Omental fat pad (tissue), 4 donors: ENCODE data around the gene JMJD6. TPM values are rescaled to one million over a fixed set of nuclear protein-coding genes. Genes with fewer than 3 reads are reported as not detected.
"Not testable (repeated sequence)": the region's sequence is repeated elsewhere in the genome, so short reads cannot be mapped to it uniquely, and the experiment has no call there.

Source experiments
- ATAC-seq: fragments of 150-250 bp; one replicate; pipeline ENCODE4 v1.9.1; 2016; ENCODE audit warnings: mild to moderate bottlenecking, moderate library complexity; ENCODE audit not compliant: low FRiP score
- DNase-seq: peaks from one replicate; pipeline ENCODE4 v3.0.0-alpha.2; 2019; ENCODE audit warnings: low spot score
- total RNA-seq, 4 donors: library from RNA; depleted of rRNA; stranded (reverse); fragments of >200 nt; gene quantifications; one replicate each; pipeline ENCODE4 v1.1.0, GENCODE V29; 2016
- TF ChIP-seq, protein P1 (sequence below), 3 donors: fragments of 450-650 bp; IDR thresholded peaks; one replicate each; pipeline ENCODE4 v1.5.1; 2016 to 2017; ENCODE audit warnings: antibody characterized with exemption in 3 of 3, mild to moderate bottlenecking in 3 of 3, moderate library complexity in 2 of 3

Gene JMJD6
- total RNA-seq, 4 donors from 2014 or later = 17.7 to 40.4 (median 30.4) TPM

DNA sequence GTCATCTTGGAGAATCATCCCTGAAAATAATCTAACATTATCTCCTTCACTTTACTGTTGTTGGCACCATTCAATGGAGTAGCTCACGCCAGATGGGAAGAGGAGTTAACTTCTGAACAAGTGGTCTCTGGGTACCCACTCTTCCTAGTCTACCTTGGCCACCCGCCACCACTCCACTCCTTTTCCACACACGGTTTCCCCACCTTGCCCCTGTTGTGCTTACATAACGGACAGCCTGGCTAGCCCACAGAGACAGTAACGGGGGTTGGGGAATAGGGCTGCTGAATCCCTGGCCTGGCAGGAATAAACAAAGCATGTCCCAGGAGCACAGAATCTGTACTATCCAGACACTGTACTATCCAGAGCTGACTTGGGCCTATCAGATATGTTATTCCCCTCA, 12.1 kb downstream of the JMJD6 start:
- ATAC-seq (no peak), DNase-seq (no peak)
- TF ChIP-seq, protein P1, sequence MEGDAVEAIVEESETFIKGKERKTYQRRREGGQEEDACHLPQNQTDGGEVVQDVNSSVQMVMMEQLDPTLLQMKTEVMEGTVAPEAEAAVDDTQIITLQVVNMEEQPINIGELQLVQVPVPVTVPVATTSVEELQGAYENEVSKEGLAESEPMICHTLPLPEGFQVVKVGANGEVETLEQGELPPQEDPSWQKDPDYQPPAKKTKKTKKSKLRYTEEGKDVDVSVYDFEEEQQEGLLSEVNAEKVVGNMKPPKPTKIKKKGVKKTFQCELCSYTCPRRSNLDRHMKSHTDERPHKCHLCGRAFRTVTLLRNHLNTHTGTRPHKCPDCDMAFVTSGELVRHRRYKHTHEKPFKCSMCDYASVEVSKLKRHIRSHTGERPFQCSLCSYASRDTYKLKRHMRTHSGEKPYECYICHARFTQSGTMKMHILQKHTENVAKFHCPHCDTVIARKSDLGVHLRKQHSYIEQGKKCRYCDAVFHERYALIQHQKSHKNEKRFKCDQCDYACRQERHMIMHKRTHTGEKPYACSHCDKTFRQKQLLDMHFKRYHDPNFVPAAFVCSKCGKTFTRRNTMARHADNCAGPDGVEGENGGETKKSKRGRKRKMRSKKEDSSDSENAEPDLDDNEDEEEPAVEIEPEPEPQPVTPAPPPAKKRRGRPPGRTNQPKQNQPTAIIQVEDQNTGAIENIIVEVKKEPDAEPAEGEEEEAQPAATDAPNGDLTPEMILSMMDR (IDR thresholded peaks at IDR 0.05) = no peak

DNA sequence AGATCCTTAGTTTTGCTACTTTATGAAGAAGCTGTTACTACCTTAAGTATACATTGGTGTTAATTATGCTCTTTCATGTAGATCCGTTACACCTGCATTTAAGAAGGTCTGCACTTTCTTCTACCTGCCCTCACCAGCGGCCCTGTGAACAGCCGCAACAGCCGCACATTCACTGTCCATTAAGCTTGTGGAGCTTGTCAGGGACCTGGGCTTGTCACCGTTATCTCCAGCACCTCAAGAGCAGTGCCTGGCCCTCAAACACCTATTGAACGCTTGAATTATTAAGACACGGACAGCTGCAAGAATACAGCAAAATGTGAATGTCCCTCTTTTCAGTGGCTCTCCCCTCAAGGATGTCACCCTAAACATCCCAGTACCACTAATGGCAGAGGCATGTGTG, 12.6 kb downstream of the JMJD6 start:
- DNase-seq (no peak), ATAC-seq (no peak)
- TF ChIP-seq, protein P1 (IDR thresholded peaks at IDR 0.05) = no peak

DNA sequence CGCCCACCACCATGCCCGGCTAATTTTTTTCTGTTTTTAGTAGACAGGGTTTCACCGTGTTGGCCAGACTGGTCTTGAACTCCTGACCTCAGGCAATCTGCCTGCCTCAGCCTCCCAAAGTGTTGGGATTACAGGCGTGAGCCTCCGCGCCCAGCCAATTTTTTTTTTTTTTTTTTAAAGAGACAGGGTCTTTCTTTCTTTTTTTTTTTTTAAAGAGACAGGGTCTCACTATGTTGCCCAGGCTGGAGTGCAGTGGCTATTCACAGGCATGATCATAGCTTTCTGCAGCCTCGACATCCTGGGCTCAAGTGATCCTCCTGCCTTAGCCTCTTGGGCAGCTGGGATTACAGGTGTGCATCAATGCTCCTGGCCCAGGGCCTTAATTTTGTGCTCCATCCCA, 14.1 kb downstream of the JMJD6 start:
- not testable (repeated sequence) for DNase-seq

DNA sequence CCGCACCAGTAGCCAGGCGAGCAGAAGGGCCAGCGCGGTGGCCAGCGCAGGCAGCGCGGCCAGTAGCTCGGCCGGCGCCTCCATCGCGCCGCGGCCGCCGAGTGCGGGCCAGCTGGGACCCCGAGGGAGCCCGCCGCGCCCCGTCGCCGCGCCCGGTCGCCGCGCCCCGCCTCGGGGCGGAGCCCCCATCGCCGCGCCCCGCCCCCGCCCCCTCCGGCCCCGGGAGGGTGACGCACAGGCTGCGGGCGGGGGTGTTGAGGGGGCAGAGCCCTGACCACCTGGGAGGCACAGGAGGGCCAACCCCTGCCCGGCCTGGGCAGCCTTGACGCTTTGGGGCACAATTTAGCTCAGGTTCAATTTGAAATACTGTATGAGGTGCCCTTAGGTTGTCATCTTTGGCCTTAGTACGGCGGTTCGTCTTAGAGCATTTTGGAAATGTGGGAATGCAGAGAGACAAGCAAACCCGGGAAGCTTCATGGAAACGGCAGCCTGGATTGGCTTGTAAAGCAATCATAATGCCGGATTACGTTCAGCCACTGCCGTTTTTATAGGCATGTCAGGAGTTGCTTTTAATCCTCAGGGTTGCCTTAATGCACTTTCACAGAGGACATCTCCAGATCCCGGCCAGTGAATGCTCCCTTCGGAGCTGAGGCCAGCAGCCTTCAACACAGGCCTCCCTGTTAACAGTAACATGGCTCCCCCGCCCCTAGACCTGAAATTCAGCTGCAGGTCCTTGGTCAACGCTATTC, 15.4 kb downstream of the JMJD6 start, which contains the start of gene MXRA7:
Gene MXRA7 (minus strand): TSS at position 103 of the 749 bp plus-strand sequence. CDS start 19 bp downstream, at position 84.
- DNase-seq = peak; percentile 51
- TF ChIP-seq, protein P1 (IDR thresholded peaks at IDR 0.05) = no peak
- ATAC-seq = peak; percentile 82

More for the DNA sequence above, 14.1 kb downstream of the JMJD6 start:
- not testable (repeated sequence) for ATAC-seq

DNA sequence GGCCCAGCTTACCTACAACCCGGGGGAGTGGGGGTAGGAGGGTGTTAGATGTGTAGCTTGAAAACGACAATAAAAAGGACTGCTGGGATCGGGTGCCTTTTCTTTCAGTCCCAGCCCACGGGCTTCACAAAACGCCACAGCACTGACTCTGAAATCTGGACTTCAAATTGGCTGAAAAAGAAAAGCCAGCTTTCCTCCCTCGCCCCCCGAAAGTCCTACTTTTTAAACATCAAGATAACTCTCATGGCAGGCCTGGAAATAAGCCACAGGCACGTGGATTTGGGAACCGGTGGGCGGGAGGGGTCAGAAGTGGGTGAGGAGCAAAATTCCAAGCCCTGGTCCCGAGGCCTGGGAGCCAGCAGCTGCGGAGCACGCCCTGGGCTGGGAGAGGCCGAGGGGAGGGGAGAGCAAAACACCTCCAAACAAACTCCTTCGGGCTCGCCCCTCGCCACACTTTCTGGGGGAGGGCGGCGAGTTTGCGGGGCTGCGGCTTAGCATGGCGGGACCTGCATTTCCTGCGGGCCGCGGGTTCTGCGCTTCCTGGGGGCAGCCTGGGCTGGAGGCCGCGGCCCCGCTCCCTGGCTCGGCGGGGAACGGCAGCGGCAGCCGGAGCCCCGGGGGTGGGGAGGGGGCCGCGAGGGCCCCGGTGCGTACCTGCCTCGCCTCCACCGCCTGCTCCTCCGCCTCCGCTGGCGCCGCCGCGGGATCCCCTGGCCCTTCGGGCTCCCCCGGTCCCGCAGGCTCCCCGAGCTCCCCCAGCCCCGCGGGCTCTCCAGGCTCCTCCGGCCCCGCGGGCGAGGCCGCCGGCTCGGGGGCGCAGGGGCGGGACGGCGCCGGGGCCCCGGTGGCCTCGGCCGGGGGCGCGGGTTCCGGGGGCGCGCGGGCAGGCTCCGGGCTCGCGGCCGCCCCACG, 16.2 kb downstream of the JMJD6 start:
- ATAC-seq = peak; percentile 20
- not testable (repeated sequence) for DNase-seq

DNA sequence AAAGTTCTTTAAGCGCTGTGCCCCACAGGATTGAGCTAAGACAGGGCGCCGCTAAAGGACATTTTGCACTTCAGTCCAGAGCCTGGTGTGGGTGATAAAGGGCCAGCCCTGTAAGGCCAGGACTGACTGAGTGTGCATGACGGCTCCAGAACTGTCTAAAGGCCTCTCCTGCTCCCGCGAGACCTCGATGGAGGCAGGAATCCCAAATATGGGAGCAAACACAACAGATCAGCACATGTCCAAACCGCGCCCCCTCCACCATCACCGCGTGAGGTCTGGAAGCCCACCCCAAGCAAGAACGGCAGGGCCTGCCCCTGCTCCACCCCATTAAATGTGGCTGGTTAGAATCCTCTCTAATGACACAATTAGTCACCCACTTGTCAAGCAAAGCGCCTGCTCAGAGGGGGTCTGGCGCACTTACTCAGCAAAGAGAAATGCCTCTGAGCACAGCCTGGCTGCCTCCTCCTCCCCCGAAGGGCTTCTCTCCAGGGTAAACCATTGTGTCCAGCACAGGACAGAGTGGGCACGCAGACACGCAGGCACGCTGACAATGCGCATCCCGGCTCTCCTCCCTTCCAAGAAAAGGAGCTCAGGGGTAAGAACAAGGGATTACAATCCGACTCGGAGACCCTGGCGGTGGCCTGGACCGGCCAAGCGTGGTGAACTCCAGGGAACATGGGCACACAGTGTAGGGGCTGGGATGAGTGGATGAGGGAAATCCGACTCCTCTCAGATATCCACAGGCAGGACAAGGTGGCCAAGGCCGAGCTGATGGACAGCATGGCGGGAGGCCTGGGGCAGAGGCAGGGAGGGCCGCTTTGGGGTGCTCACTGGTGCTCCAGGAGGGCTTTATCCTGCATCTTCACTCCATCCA, 17.1 kb downstream of the JMJD6 start:
- DNase-seq (peak; percentile 48), ATAC-seq (peak; percentile 68)
- TF ChIP-seq, protein P1 (IDR thresholded peaks at IDR 0.05) = no peak

DNA sequence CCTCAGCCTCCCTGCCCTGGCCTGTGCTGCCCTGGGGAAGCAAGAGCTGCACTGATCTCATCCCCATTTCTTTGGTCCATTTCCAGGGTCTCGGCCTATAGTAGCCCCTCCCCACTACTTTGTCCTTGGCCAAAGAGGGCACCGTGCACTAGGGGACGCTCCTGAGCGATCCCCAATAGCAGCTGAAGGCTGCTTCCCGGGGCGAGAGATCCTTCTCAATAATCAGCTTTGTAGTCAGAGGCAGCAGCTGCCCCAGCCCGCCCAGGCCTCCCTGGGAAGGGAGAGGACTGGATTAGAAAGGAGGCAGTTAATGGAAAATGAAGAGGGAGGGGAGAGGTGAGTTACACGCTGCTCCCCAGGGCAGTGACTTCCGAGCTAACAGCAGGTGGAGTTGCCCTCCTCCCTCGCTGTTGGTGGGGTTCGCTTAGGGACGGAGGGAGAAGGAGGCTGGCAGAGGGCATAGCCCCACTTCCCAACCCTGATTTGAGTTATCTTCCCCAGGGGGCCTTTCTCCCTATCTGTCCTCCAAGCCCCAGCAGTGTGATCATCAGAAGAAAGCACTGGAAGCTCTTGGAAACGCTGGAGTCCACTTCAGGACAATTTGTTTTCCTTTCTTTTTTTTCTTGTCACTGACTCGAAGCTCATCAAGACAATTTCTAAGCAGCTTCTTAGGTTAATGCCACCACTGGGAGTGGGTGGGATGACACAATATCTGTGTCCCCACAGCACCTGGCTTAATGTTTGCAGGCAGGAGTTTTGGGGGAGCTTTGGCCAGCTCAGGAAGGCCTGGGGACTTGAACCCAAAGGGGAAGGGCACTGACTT, 18.2 kb downstream of the JMJD6 start:
- DNase-seq = no peak
- no peak for ATAC-seq

More for the DNA sequence above, 18.2 kb downstream of the JMJD6 start:
- TF ChIP-seq, protein P1 (IDR thresholded peaks at IDR 0.05) = no peak
